Gastrocnemius medialis (tissue), 4 donors: ENCODE results near the gene SLC34A2. TPM values are rescaled to one million over a fixed set of nuclear protein-coding genes. Genes with fewer than 3 reads are reported as not detected.

Source experiments
- ATAC-seq, 2 donors: fragments of 150-250 bp; one replicate each; pipeline ENCODE4 v1.9.1; 2016
- DNase-seq, 2 donors: peaks; one replicate each; pipeline ENCODE4 v3.0.0-alpha.2; 2019
- H3K27ac ChIP-seq, 4 donors: fragments of 200-600 bp; sonication (generic); 1 replicate in 1 of 4; 2 replicates in 3 of 4; pipeline ENCODE4 v1.5.1; 2016 to 2018; ENCODE audit warnings: mild to moderate bottlenecking in 2 of 4, moderate library complexity in 1 of 4
- H3K27me3 ChIP-seq, 3 donors: fragments of 200-600 bp; sonication (generic) in 2 of 3; 1 replicate in 1 of 3; 2 replicates in 2 of 3; pipeline versions ENCODE4 v1.5.1 to v1.6.0; 2016 to 2019; ENCODE audit warnings: mild to moderate bottlenecking in 1 of 3, moderate library complexity in 1 of 3
- H3K36me3 ChIP-seq, 2 donors: fragments of 200-600 bp; sonication (generic) in 1 of 2; one replicate each; pipeline ENCODE4 v1.5.1; 2017 to 2018
- H3K4me1 ChIP-seq, 2 donors: fragments of 200-600 bp; sonication (generic) in 1 of 2; one replicate each; pipeline ENCODE4 v1.5.1; 2016 to 2017; ENCODE audit warnings: mild to moderate bottlenecking in 2 of 2
- H3K4me3 ChIP-seq, 4 donors: fragments of 200-600 bp; sonication (generic) in 3 of 4; 1 replicate in 1 of 4; 2 replicates in 3 of 4; pipeline ENCODE4 v1.5.1; 2016 to 2019; ENCODE audit warnings: mild to moderate bottlenecking in 2 of 4
- H3K9me3 ChIP-seq, 3 donors: fragments of 200-600 bp; sonication (generic) in 2 of 3; 1 replicate in 1 of 3; 2 replicates in 2 of 3; pipeline ENCODE4 v1.5.1; 2016 to 2019
- POLR2A ChIP-seq, 2 donors: fragments of 450-650 bp; IDR thresholded peaks; one replicate each; pipeline ENCODE4 v1.6.1; 2017; ENCODE audit warnings: antibody characterized with exemption in 2 of 2, mild to moderate bottlenecking in 2 of 2, moderate library complexity in 2 of 2
- in situ Hi-C, 4 donors: fragments of 200-750 bp; cut with MboI; loops; one replicate each; pipeline versions ENCODE4 v1.15.0 to v1.8.0; 2017; ENCODE audit warnings: low sequenced_read_pairs in 4 of 4
- intact Hi-C: fragments of 100-400 bp; cut with DNase I; formaldehyde crosslinking; loops from one replicate; pipeline ENCODE4 v1.15.1; 2023; ENCODE audit warnings: low total_unique reads
- total RNA-seq, 4 donors: library from RNA; depleted of rRNA; stranded (reverse); fragments of >200 nt; gene quantifications; one replicate each; pipeline versions ENCODE4 v1.1.0 to v1.2.3, GENCODE V29; 2016
- TF ChIP-seq, protein P1 (sequence below), 5 experiments: fragments of 450-650 bp in 3 of 5; fragments of 200-600 bp in 2 of 5; sonication (generic) in 2 of 5; IDR thresholded peaks in 4 of 5; conservative IDR thresholded peaks in 1 of 5; 1 replicate in 4 of 5; 2 replicates in 1 of 5; pipeline ENCODE4 v1.5.1; 2016 to 2019; ENCODE audit warnings: antibody characterized with exemption in 5 of 5, mild to moderate bottlenecking in 3 of 5, moderate library complexity in 3 of 5

The SLC34A2 gene
- total RNA-seq, 4 donors from 2014 or later: not detected

DNA sequence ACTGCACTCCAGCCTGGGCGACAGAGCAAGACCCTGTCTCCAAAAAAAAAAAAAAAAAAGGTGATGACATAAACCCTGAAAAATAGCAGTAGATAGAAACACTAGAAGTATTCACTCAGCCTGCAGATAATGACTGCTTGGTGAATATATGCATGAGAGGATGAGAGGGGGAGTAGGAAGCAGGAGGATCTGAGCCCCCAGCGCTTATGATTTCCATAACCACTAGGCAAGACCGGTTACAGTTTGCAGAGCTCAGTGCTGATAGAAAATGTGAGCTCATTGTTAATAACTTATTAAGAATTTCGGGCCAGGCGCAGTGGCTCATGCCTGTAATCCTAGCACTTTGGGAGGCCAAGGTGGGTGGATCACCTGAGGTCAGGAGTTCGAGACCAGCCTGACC is 40.8 kb upstream of the SLC34A2 start:
- in situ Hi-C loops (no loop called here), intact Hi-C loops (no loop called here)
- Histone ChIP-seq H3K27ac (no peak overlapping the region), H3K4me3 (no peak overlapping the region), H3K36me3 (no peaks in the 10 kb centered on the region), H3K4me1 (no peaks in the 10 kb centered on the region), H3K9me3 (no peaks in the 10 kb centered on the region), H3K27me3 (no peaks in the 10 kb centered on the region)
- ATAC-seq (no peak), DNase-seq (no peak)
- no peak for TF ChIP-seq POLR2A (IDR thresholded peaks at IDR 0.05)
- TF ChIP-seq, protein P1, sequence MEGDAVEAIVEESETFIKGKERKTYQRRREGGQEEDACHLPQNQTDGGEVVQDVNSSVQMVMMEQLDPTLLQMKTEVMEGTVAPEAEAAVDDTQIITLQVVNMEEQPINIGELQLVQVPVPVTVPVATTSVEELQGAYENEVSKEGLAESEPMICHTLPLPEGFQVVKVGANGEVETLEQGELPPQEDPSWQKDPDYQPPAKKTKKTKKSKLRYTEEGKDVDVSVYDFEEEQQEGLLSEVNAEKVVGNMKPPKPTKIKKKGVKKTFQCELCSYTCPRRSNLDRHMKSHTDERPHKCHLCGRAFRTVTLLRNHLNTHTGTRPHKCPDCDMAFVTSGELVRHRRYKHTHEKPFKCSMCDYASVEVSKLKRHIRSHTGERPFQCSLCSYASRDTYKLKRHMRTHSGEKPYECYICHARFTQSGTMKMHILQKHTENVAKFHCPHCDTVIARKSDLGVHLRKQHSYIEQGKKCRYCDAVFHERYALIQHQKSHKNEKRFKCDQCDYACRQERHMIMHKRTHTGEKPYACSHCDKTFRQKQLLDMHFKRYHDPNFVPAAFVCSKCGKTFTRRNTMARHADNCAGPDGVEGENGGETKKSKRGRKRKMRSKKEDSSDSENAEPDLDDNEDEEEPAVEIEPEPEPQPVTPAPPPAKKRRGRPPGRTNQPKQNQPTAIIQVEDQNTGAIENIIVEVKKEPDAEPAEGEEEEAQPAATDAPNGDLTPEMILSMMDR (IDR thresholded peaks at IDR 0.05 in 4 of 5, conservative IDR thresholded peaks at IDR 0.05 in 1 of 5): no peak

DNA sequence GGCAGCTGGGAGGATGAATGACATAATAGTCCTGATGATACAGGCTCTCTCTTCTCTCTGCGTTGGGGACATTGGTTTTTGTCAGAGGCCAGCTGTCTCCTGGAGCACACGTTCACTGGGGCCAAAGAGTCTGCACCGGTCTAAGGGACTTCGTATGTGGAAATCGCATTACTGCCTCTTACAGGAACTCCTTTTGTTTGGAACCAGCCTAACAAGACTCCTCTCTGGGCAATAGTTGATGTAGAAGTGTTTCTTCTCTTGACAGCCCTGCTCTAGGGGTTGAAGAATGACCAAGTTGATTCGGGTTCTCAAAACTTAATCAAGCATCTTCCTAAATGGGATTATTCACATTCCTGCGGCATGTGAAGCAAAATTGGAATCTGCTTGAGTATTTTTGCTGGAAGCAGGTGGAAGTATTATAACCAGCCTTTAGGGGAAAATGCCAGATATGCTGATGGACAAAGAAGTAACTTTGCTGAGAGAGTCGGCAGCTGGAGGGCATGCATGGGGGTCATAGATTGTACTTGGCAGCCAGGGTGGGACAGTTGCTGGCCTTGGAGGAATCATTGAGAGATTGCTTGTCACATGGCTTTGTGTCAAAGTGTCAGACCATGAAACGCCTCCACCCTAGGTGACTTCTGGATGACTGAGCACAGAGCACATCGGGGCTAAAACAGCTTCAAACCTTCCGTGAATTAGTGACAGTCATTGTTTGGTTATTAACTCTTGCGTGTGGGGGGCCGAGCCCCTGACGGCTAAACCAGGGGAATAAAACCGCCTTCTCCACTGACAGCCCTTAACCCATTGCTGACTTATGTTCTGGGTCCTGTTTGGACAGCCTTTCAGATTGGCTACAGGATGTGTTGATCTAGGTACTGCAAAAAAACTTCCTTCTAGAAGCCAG is 34.4 kb upstream of the SLC34A2 start:
- no peak for DNase-seq
- no peak overlapping the region for H3K4me3 ChIP-seq
- no peaks in the 10 kb centered on the region for H3K36me3 ChIP-seq
- no peaks in the 10 kb centered on the region for H3K4me1 ChIP-seq
- no peaks in the 10 kb centered on the region for H3K27me3 ChIP-seq
- TF ChIP-seq, protein P1 (IDR thresholded peaks at IDR 0.05 in 4 of 5, conservative IDR thresholded peaks at IDR 0.05 in 1 of 5): no peak
- no peak for TF ChIP-seq POLR2A (IDR thresholded peaks at IDR 0.05)
- intact Hi-C loops (no loop called here), in situ Hi-C loops (no loop called here)
- no peak overlapping the region for H3K27ac ChIP-seq
- H3K9me3 ChIP-seq: no peaks in the 10 kb centered on the region
- ATAC-seq: no peak

DNA sequence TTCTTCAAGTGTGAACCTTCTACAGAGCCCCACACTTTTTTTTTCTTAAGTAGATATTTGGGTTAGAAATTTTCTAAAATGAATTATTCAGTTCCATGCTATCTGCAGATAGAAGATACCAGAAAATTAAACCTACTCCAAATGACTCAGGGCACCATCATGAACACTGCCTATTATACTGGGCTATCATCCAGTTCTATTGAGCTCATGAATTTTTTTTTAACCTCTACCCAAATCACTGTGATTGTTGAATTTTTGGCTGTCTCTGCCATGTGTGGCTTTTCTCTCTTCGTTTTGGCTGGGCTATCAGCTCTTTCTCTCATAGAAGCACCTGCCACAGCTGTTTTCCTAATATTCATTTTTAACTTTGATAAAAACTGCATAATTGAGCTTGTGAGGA is 31.0 kb upstream of the SLC34A2 start:
- in situ Hi-C loops (no loop called here), intact Hi-C loops (no loop called here)
- no peak for ATAC-seq
- H3K27me3 ChIP-seq: no peaks in the 10 kb centered on the region
- H3K4me3 ChIP-seq: no peak overlapping the region
- no peak for TF ChIP-seq POLR2A (IDR thresholded peaks at IDR 0.05)
- TF ChIP-seq, protein P1 (IDR thresholded peaks at IDR 0.05 in 4 of 5, conservative IDR thresholded peaks at IDR 0.05 in 1 of 5): no peak
- no peaks in the 10 kb centered on the region for H3K36me3 ChIP-seq
- H3K4me1 ChIP-seq: no peaks in the 10 kb centered on the region
- no peaks in the 10 kb centered on the region for H3K9me3 ChIP-seq
- DNase-seq: no peak
- H3K27ac ChIP-seq: no peak overlapping the region

DNA sequence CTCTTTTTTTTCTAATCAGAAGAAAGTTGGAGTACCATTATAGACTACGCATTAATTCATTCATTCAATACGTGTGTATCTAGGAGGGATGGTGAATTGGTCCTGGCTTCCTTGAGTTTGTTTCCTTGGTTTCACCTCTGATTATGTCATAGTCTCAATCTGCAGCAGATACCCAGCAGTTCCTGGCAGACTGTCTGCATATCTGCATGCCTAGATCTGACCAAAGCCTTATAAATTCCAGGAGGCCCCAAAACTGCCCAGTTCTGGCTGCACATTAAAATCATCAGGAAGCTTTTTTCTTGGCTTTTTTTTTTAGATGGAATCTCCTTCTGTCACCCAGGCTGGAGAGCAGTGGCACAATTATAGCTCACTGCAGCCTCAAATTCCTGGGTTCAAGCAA is 27.2 kb upstream of the SLC34A2 start:
- in situ Hi-C loops: no loop called here
- ATAC-seq: no peak

DNA sequence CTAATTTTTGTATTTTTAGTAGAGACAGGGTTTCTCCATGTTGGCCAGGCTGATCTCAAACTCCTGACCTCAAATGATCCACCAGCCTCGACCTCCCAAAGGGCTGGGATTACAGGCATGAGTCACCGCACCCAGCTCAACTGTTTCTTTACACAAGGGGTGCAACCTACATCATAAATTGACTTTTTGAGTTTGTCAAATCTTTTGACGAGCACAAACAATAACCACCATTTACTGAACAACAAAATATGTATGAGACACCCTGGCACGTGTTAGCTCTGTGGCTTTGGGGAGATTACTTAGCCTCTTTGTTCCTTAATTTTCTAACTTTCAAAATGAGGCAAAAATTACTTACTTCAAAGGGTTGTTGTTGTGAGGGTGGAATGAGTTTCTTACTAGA is 23.5 kb upstream of the SLC34A2 start:
- no peak overlapping the region for H3K4me3 ChIP-seq
- no peaks in the 10 kb centered on the region for H3K9me3 ChIP-seq
- H3K27me3 ChIP-seq: no peaks in the 10 kb centered on the region
- DNase-seq (no peak), ATAC-seq (no peak)
- no peak for TF ChIP-seq POLR2A (IDR thresholded peaks at IDR 0.05)
- TF ChIP-seq, protein P1 (IDR thresholded peaks at IDR 0.05 in 4 of 5, conservative IDR thresholded peaks at IDR 0.05 in 1 of 5): no peak
- in situ Hi-C loops (no loop called here), intact Hi-C loops (no loop called here)
- no peaks in the 10 kb centered on the region for H3K4me1 ChIP-seq
- H3K27ac ChIP-seq: no peak overlapping the region
- no peaks in the 10 kb centered on the region for H3K36me3 ChIP-seq

More for the DNA sequence above, 27.2 kb upstream of the SLC34A2 start:
- Histone ChIP-seq H3K9me3 (no peaks in the 10 kb centered on the region), H3K27ac (no peak overlapping the region), H3K4me3 (no peak overlapping the region), H3K36me3 (no peaks in the 10 kb centered on the region), H3K27me3 (no peaks in the 10 kb centered on the region), H3K4me1 (no peaks in the 10 kb centered on the region)
- no peak for DNase-seq
- TF ChIP-seq POLR2A (IDR thresholded peaks at IDR 0.05): no peak
- intact Hi-C loops: no loop called here
